DND-41 (cell line): ENCODE data around the gene EXOC3L1.

Experiments used
- ATAC-seq: fragments of 200-7000 bp; cut with Tn5 transposase; 3 replicates; pipeline ENCODE4 v1.9.1; 2021; ENCODE audit warnings: low read depth; ENCODE audit not compliant: insufficient read depth
- DNase-seq: peaks from one replicate; pipeline ENCODE4 v3.0.0-alpha.2; 2020
- H2AFZ ChIP-seq: 2 replicates; pipeline ENCODE4 v1.6.0; 2012; ENCODE audit warnings: low read depth, low read length
- H3K27ac ChIP-seq: 2 replicates; pipeline ENCODE4 v1.5.1; 2012; ENCODE audit warnings: low read length, inconsistent platforms
- H3K27me3 ChIP-seq: fragments of 200-600 bp; sonication (generic); 2 replicates; pipeline ENCODE4 v1.6.0; 2012; ENCODE audit warnings: low read length, mild to moderate bottlenecking, inconsistent platforms; ENCODE audit not compliant: insufficient read depth, poor library complexity
- H3K36me3 ChIP-seq: 2 replicates; pipeline ENCODE4 v1.5.1; 2012; ENCODE audit warnings: low read length, inconsistent platforms; ENCODE audit not compliant: insufficient read depth
- H3K4me1 ChIP-seq: 2 replicates; pipeline ENCODE4 v1.5.1; 2012; ENCODE audit warnings: mild to moderate bottlenecking, low read length; ENCODE audit not compliant: insufficient read depth
- H3K4me2 ChIP-seq: 2 replicates; pipeline ENCODE4 v1.6.0; 2012; ENCODE audit warnings: mild to moderate bottlenecking, moderate library complexity, low read length, inconsistent platforms; ENCODE audit not compliant: insufficient read depth
- H3K4me3 ChIP-seq, 2 experiments: fragments of 200-600 bp in 1 of 2; shearing (Covaris generic) in 1 of 2; 2 replicates each; pipeline ENCODE4 v1.5.1; 2012 to 2016; ENCODE audit warnings: inconsistent platforms in 2 of 2, low read length in 2 of 2, mild to moderate bottlenecking in 2 of 2, low read depth in 1 of 2, moderate library complexity in 1 of 2
- H3K79me2 ChIP-seq: 2 replicates; pipeline ENCODE4 v1.6.0; 2012; ENCODE audit warnings: low read length, inconsistent platforms; ENCODE audit not compliant: insufficient read depth
- H3K9ac ChIP-seq: 2 replicates; pipeline ENCODE4 v1.6.0; 2012; ENCODE audit warnings: low read depth, mild to moderate bottlenecking, inconsistent platforms, low read length, moderate library complexity
- H3K9me3 ChIP-seq: 2 replicates; pipeline ENCODE4 v1.5.1; 2012; ENCODE audit warnings: low read length, moderate library complexity, mild to moderate bottlenecking, inconsistent platforms; ENCODE audit not compliant: insufficient read depth, severe bottlenecking
- H4K20me1 ChIP-seq: 2 replicates; pipeline ENCODE4 v1.6.0; 2012; ENCODE audit warnings: low read length; ENCODE audit not compliant: insufficient read depth
- EZH2 ChIP-seq: IDR thresholded peaks from 3 replicates; pipeline ENCODE4 v1.6.1; 2012; ENCODE audit warnings: borderline replicate concordance, low read depth, mild to moderate bottlenecking, moderate library complexity, low read length, inconsistent platforms; ENCODE audit not compliant: severe bottlenecking
- TF ChIP-seq, protein P1 (sequence below): IDR thresholded peaks from 2 replicates; pipeline ENCODE4 v1.5.1; 2012; ENCODE audit warnings: borderline replicate concordance, low read length, moderate library complexity, mild to moderate bottlenecking; ENCODE audit not compliant: poor library complexity, severe bottlenecking; ENCODE audit errors: extremely low read depth

The EXOC3L1 gene

DNA sequence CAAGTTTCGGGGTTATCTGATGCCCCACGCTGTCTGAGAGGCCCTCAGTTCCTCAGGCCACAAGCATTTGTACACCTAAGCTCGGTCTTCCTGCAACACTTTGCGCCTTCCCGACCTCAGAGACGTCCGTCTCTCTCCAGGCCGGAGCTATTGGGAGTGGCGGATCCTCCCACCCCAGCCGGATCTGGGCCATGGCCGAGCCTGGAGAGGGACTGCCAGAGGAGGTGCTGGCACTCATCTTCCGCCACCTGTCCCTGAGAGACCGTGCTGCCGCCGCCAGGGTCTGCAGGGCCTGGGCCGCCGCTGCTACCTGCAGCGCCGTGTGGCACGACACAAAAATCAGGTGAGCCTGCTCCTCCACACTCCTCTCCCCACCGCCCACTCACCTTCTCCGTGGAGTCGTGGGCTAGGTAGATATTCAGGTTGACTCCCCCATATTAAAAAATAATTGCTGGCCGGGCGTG lies 28.3 kb downstream of the EXOC3L1 start:
- no peak for ATAC-seq
- Histone ChIP-seq H4K20me1 (peaks cover 7% of the 10 kb centered on the region), H3K4me2 (peak overlapping the region; percentile 97), H3K4me3 (peak overlapping the region in 1 of 2 experiments; percentile 97; a peak in 2 of 4 replicates), H3K27me3 (no peaks in the 10 kb centered on the region), H3K4me1 (peaks cover 41% of the 10 kb centered on the region), H2AFZ (peak overlapping the region; percentile 98), H3K9ac (peak overlapping the region; percentile 68), H3K27ac (peak overlapping the region; percentile 46; the same call in 1 of the 2 replicates), H3K36me3 (no peaks in the 10 kb centered on the region), H3K9me3 (no peaks in the 10 kb centered on the region), H3K79me2 (peaks cover 6% of the 10 kb centered on the region; the same call in 1 of the 2 replicates)
- TF ChIP-seq, protein P1, sequence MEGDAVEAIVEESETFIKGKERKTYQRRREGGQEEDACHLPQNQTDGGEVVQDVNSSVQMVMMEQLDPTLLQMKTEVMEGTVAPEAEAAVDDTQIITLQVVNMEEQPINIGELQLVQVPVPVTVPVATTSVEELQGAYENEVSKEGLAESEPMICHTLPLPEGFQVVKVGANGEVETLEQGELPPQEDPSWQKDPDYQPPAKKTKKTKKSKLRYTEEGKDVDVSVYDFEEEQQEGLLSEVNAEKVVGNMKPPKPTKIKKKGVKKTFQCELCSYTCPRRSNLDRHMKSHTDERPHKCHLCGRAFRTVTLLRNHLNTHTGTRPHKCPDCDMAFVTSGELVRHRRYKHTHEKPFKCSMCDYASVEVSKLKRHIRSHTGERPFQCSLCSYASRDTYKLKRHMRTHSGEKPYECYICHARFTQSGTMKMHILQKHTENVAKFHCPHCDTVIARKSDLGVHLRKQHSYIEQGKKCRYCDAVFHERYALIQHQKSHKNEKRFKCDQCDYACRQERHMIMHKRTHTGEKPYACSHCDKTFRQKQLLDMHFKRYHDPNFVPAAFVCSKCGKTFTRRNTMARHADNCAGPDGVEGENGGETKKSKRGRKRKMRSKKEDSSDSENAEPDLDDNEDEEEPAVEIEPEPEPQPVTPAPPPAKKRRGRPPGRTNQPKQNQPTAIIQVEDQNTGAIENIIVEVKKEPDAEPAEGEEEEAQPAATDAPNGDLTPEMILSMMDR = no peak
- no peak for TF ChIP-seq EZH2
- DNase-seq = no peak

DNA sequence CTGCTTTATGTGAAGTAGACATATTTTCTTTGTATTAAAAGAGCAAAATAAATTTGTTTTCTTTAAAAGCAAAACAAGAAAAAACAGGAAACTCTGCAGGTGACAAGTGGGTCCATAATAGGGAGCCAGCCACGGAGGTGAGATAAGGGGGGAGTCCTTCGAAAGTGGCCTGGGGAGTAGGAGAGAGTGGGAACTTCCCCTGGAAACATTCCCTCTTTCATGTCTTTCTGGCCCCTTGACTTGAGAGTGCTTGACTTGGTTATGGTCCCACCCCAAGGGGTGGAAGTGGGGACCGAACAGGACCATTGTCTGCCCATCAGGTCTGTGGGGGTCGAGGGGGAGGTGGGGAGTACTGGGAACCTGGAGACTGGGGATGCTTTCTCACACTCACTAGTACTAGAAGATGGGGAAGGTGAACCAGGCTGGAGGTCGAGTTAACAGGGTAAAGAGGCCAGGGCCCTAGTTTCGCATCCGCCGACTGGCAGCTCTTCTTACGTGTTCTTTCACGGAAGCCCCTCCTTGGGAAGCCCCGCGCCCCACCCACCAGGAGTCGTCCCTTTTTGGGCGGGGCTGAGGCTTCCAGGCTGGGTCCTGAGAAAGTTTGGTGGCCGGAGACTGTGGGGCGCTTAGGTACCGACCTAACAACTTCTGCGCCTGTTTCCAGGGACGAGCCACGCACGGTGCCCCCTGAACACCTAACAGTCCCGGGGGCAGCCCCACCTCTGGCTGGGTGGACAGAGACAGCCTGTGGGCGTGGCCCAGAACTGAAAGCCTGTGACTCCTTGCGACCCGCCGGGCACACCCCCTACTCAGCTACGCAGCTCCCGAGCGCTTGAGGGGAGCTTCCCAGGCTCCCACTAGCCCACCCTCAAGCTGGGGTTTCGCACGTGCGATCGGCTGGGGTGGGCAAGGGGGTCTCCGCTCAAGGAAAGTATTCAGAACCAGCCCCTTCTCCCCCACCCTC lies 31.0 kb downstream of the EXOC3L1 start:
- peaks cover 4% of the 10 kb centered on the region; the same call in 1 of the 2 replicates for H3K36me3 ChIP-seq
- peak overlapping the region; percentile 60 for H3K27ac ChIP-seq
- peaks cover 29% of the 10 kb centered on the region for H4K20me1 ChIP-seq
- H3K9me3 ChIP-seq = no peaks in the 10 kb centered on the region
- DNase-seq (peak; percentile 77), ATAC-seq (peak; percentile 36)
- H3K9ac ChIP-seq = peak overlapping the region; percentile 68
- H3K4me1 ChIP-seq = peaks cover 54% of the 10 kb centered on the region
- H3K4me3 ChIP-seq = peak overlapping the region; percentile 85 to 97
- TF ChIP-seq EZH2 = no peak
- TF ChIP-seq, protein P1 = no peak
- H3K79me2 ChIP-seq = peaks cover 6% of the 10 kb centered on the region; the same call in 1 of the 2 replicates
- H2AFZ ChIP-seq = peak overlapping the region; percentile 98
- no peaks in the 10 kb centered on the region for H3K27me3 ChIP-seq
- H3K4me2 ChIP-seq = peak overlapping the region; percentile 97

DNA sequence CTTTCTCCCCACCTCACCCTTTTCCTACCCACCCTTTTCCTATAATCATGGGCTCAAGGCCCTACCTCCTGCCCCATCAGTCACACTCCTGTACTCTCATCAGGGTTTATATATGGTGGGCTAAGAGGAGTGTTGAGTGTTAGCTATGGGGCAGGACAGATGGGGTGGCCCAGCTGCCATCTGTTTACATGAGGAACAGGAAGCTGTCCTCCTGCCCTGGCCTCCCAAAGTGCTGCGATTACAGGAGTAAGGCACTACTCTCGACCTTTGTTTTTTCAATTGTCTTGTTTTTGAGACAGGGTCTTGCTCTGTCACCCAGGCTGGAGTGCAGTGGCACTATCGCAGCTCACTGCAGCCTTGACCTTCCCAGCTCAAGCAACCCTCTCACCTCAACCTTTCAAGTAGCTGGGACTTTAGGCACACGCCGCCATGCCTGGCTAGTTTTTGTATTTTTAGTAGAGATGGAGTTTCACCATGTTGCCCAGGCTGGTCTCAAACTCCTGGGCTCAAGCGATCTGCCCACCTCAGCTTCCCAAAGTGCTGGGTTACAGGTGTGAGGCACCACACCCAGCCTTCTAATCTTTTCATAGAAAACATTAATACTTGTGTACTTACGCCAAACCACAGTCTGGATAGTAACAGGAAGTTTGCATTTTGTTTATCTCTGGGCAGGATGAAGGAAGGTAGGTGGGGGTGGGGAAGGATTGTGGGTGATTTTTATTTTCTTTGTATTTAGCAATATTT lies 31.9 kb downstream of the EXOC3L1 start:
- no peak overlapping the region for H3K9ac ChIP-seq

More for the DNA sequence above, 31.9 kb downstream of the EXOC3L1 start:
- H3K9me3 ChIP-seq = no peaks in the 10 kb centered on the region
- H4K20me1 ChIP-seq = peaks cover 29% of the 10 kb centered on the region
- H3K36me3 ChIP-seq = peaks cover 4% of the 10 kb centered on the region; the same call in 1 of the 2 replicates
- H2AFZ ChIP-seq = no peak overlapping the region
- TF ChIP-seq, protein P1 = no peak
- no peak for TF ChIP-seq EZH2
- no peak overlapping the region for H3K27ac ChIP-seq
- H3K27me3 ChIP-seq = no peaks in the 10 kb centered on the region
- peaks cover 6% of the 10 kb centered on the region; the same call in 1 of the 2 replicates for H3K79me2 ChIP-seq
- H3K4me2 ChIP-seq = peak overlapping the region; percentile 97
- H3K4me1 ChIP-seq = peaks cover 54% of the 10 kb centered on the region
- no peak overlapping the region for H3K4me3 ChIP-seq
- DNase-seq (no peak), ATAC-seq (no peak)
